ENCODE measurements around the gene FRMD4B. TPM values are rescaled to one million over a fixed set of nuclear protein-coding genes. Genes with fewer than 3 reads are reported as not detected.

Gene FRMD4B
- total RNA-seq, 1 experiment from 2014 or later, result 0.90 TPM

GRCh38 chr3:69189487-69189886, 196.4 kb downstream of the FRMD4B start:
- Histone ChIP-seq H3K4me3 (ENCODE audit: low read depth in 2 of 2, low read length in 2 of 2) (no peak overlapping the region), H3K27me3 (ENCODE audit: control insufficient read depth, insufficient read depth, low read length) (no peaks in the 10 kb centered on the region), H3K36me3 (ENCODE audit: control insufficient read depth, insufficient read depth, low read length) (no peaks in the 10 kb centered on the region), H3K4me1 (ENCODE audit: control insufficient read depth, insufficient read depth, low read length) (no peaks in the 10 kb centered on the region), H3K9me3 (ENCODE audit: control insufficient read depth, insufficient read depth, low read depth, low read length) (no peaks in the 10 kb centered on the region), H3K27ac (ENCODE audit: low read length) (no peak overlapping the region)
- TF ChIP-seq CTCF (IDR thresholded peaks at IDR 0.05) (no peak), TCF7L2 (IDR thresholded peaks at IDR 0.05; ENCODE audit: low read depth, low read length) (no peak), POLR2AphosphoS5 (IDR thresholded peaks at IDR 0.05; ENCODE audit: low read depth, low read length) (no peak), REST (IDR thresholded peaks at IDR 0.05; ENCODE audit: insufficient read depth in 1 of 2, low read depth in 2 of 2, low read length in 1 of 2) (no peak), SIN3A (IDR thresholded peaks at IDR 0.05; ENCODE audit: borderline replicate concordance, insufficient read depth, low read depth, low read length) (no peak)
- BruUV-seq (replicated peaks), result no TSS peak
- ATAC-seq (no peak), DNase-seq (ENCODE audit: low read depth, low spot score) (no peak)
- ChIA-PET POLR2A (no interaction called here), CTCF (no interaction called here)
- intact Hi-C loops (cut with micrococcal nuclease; ENCODE audit: unreplicated experiment) (no loop called here), in situ Hi-C loops (cut with HindIII; ENCODE audit: low pct_unique_long_range_greater_than_20kb, low sequenced_read_pairs) (no loop called here)

GRCh38 chr3:69186575-69187093, 199.3 kb downstream of the FRMD4B start:
- TF ChIP-seq POLR2AphosphoS5 (IDR thresholded peaks at IDR 0.05; ENCODE audit: low read depth, low read length), result no peak
- TF ChIP-seq CTCF (IDR thresholded peaks at IDR 0.05), result no peak
- TF ChIP-seq SIN3A (IDR thresholded peaks at IDR 0.05; ENCODE audit: borderline replicate concordance, insufficient read depth, low read depth, low read length), result no peak
- TF ChIP-seq REST (IDR thresholded peaks at IDR 0.05; ENCODE audit: insufficient read depth in 1 of 2, low read depth in 2 of 2, low read length in 1 of 2), result no peak
- TF ChIP-seq TCF7L2 (IDR thresholded peaks at IDR 0.05; ENCODE audit: low read depth, low read length), result no peak
- ChIA-PET CTCF (no interaction called here), POLR2A (no interaction called here)
- ATAC-seq (no peak), DNase-seq (ENCODE audit: low read depth, low spot score) (no peak)
- H3K27ac ChIP-seq (ENCODE audit: low read length), result no peak overlapping the region
- no TSS peak for BruUV-seq (replicated peaks)
- in situ Hi-C loops (cut with HindIII; ENCODE audit: low pct_unique_long_range_greater_than_20kb, low sequenced_read_pairs) (no loop called here), intact Hi-C loops (cut with micrococcal nuclease; ENCODE audit: unreplicated experiment) (no loop called here)
- no peaks in the 10 kb centered on the region for H3K27me3 ChIP-seq (ENCODE audit: control insufficient read depth, insufficient read depth, low read length)
- no peaks in the 10 kb centered on the region for H3K36me3 ChIP-seq (ENCODE audit: control insufficient read depth, insufficient read depth, low read length)
- no peak overlapping the region for H3K4me3 ChIP-seq (ENCODE audit: low read depth in 2 of 2, low read length in 2 of 2)
- H3K4me1 ChIP-seq (ENCODE audit: control insufficient read depth, insufficient read depth, low read length), result no peaks in the 10 kb centered on the region
- H3K9me3 ChIP-seq (ENCODE audit: control insufficient read depth, insufficient read depth, low read depth, low read length), result no peaks in the 10 kb centered on the region
